Measurements from ENCODE around the gene PRKN.

DNA sequence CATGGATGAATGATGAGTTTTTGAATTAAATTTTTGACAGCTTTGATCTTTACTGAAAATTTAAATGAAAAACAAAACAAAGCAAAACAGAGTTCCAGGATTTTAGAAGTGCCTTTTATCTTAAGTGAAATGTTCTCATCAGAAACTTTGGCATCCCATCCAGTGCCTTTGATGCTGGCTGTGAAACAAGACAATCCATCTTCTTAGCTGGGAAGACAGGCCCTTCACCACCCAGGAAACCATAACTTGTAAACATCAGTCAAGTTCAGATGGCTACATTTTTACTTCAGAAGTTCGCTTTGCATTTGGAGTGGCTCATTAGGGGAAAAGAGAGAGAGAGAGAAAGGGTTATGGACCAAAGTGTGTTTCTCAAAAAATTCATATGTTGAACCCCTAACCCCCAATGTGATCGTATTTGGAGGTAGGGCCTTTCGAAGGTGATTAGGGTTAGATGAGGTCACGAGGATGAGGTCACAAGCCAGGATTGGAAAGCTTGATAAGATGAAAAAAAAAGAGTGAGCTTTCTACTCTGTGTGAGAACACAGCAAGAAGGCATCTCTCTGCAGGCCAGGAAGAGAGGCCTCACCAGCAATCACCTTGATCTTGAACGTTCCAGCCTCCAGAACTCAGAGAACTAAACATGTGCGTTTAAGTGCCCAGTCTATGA lies 366.5 kb downstream of the PRKN start:
- no peak for TF ChIP-seq GATA2 (IDR thresholded peaks at IDR 0.05; ENCODE audit: low read depth, low read length)
- no peak for TF ChIP-seq GATA3 (IDR thresholded peaks at IDR 0.05; ENCODE audit: low read depth, low read length)
